HepG2 (cell line): ENCODE results near the gene SUDS3. TPM values are rescaled to one million over a fixed set of nuclear protein-coding genes. Genes with fewer than 3 reads are reported as not detected.

Source experiments
- ATAC-seq: fragments of 200-7000 bp; cut with Tn5 transposase; 3 replicates; pipeline ENCODE4 v1.9.1; 2020; ENCODE audit warnings: mild to moderate bottlenecking, moderate library complexity
- BruUV-seq: library from RNA; stranded (reverse); fragments of 400-500 nt; replicated peaks from 2 replicates; lab custom pipeline; 2021; lab: Mats Ljungman, UMichigan
- CTCF ChIA-PET: fragments of 300-600 bp; formaldehyde crosslinking; extraction: SDS; loops from one replicate; lab custom pipeline; 2021; ENCODE audit warnings: low total read pairs, inconsistent platforms, low intra/inter-chr PET ratio; lab: Yijun Ruan, JAX
- POLR2A ChIA-PET: fragments of 350-600 bp; sonication (Branson Sonifier 250); formaldehyde crosslinking; loops from one replicate; lab custom pipeline; 2020; ENCODE audit warnings: antibody characterized with exemption, inconsistent platforms; lab: Yijun Ruan, JAX
- DNase-seq: peaks from one replicate; pipeline ENCODE4 v3.0.0-alpha.2; 2015; ENCODE audit warnings: low spot score
- FAIRE-seq: peaks from 3 replicates; lab custom pipeline; 2011; peaks lifted over from hg19 to GRCh38; lab: Jason Lieb, UNC
- H2AFZ ChIP-seq: one replicate; pipeline ENCODE4 v1.6.1; 2011; ENCODE audit warnings: low read length, inconsistent platforms
- H3K27ac ChIP-seq: fragments of 300-600 bp; 3 replicates; pipeline ENCODE4 v1.8.0; 2011; ENCODE audit warnings: mixed run types, mild to moderate bottlenecking, mixed read lengths, low read length, inconsistent platforms; ENCODE audit not compliant: insufficient read depth; ENCODE audit errors: extremely low read length
- H3K27me3 ChIP-seq, 2 experiments: fragments of 200-600 bp in 1 of 2; 2 replicates in 1 of 2; 3 replicates in 1 of 2; pipeline versions ENCODE4 v1.6.0 to v1.8.0; 2011; ENCODE audit warnings: low read length in 2 of 2, mild to moderate bottlenecking in 2 of 2, moderate library complexity in 2 of 2, inconsistent platforms in 1 of 2; ENCODE audit not compliant: insufficient read depth in 2 of 2, control insufficient read depth in 1 of 2
- H3K36me3 ChIP-seq, 2 experiments: fragments of 200-600 bp in 1 of 2; replicated peaks in 1 of 2; 2 replicates in 1 of 2; 3 replicates in 1 of 2; pipeline versions ENCODE4 v1.5.1 to v1.8.0; 2011; ENCODE audit warnings: low read length in 2 of 2, inconsistent platforms in 1 of 2; ENCODE audit not compliant: insufficient read depth in 2 of 2, control insufficient read depth in 1 of 2
- H3K4me1 ChIP-seq: 2 replicates; pipeline ENCODE4 v1.5.1; 2012; ENCODE audit warnings: low read length, inconsistent platforms; ENCODE audit not compliant: insufficient read depth
- H3K4me2 ChIP-seq: 2 replicates; pipeline ENCODE4 v1.6.0; 2011; ENCODE audit warnings: low read depth, low read length, inconsistent platforms
- H3K4me3 ChIP-seq, 3 experiments: fragments of 200-600 bp in 1 of 3; sonication (generic), shearing (Covaris generic) in 1 of 3; replicated peaks in 1 of 3; 2 replicates each; pipeline ENCODE4 v1.5.1; 2011 to 2016; ENCODE audit warnings: low read length in 3 of 3, inconsistent platforms in 2 of 3, low read depth in 2 of 3, mild to moderate bottlenecking in 2 of 3, control low read depth in 1 of 3, mixed read lengths in 1 of 3; ENCODE audit not compliant: insufficient read depth in 1 of 3
- H3K79me2 ChIP-seq: one replicate; pipeline ENCODE4 v1.6.1; 2011; ENCODE audit warnings: low read length, inconsistent platforms; ENCODE audit not compliant: insufficient read depth
- H3K9ac ChIP-seq: 2 replicates; pipeline ENCODE4 v1.6.0; 2011; ENCODE audit warnings: mild to moderate bottlenecking, low read depth, low read length, inconsistent platforms; ENCODE audit not compliant: insufficient read depth
- H3K9me3 ChIP-seq: 2 replicates; pipeline ENCODE4 v1.5.1; 2012; ENCODE audit warnings: mild to moderate bottlenecking, low read length
- H4K20me1 ChIP-seq: 2 replicates; pipeline ENCODE4 v1.6.0; 2011; ENCODE audit warnings: inconsistent platforms, mild to moderate bottlenecking, low read length, moderate library complexity; ENCODE audit not compliant: insufficient read depth
- MAZ ChIP-seq, 2 experiments: sonication (generic) in 1 of 2; formaldehyde crosslinking in 1 of 2; IDR thresholded peaks; 2 replicates each; pipeline versions ENCODE4 v1.5.0 to v1.6.1; 2012 to 2020; ENCODE audit warnings: low read depth in 2 of 2, mild to moderate bottlenecking in 2 of 2, borderline replicate concordance in 1 of 2, improper control_type of control experiment in 1 of 2, low read length in 1 of 2, missing genetic modification reagents in 1 of 2, moderate library complexity in 1 of 2
- ZBTB40 ChIP-seq, 2 experiments: fragments of 450-650 bp in 1 of 2; sonication (generic) in 1 of 2; formaldehyde crosslinking in 1 of 2; IDR thresholded peaks; 2 replicates each; pipeline versions ENCODE4 v1.6.1 to v1.8.0; 2016 to 2022; ENCODE audit warnings: antibody characterized with exemption in 1 of 2, mild to moderate bottlenecking in 1 of 2, missing genetic modification reagents in 1 of 2
- WGBS: methylation state at CpG from one replicate; pipeline ENCODE4 v1.1.6; 2017; ENCODE audit warnings: low lambda C conversion rate; 5-methylcytosine and 5-hydroxymethylcytosine counted together
- in situ Hi-C: cut with HindIII; loops from 2 replicates; pipeline ENCODE4 v1.10.0; 2017; ENCODE audit warnings: low pct_unique_long_range_greater_than_20kb; ENCODE audit not compliant: extremely low pct_ligation_motif_present
- intact Hi-C: fragments of 100-400 bp; cut with micrococcal nuclease; formaldehyde crosslinking; loops from one replicate; pipeline ENCODE4 v1.10.0; 2022; ENCODE audit not compliant: unreplicated experiment
- polyA plus RNA-seq, 8 experiments: library from polyadenylated mRNA; depleted of rRNA in 3 of 8; stranded (reverse) in 7 of 8; unstranded in 1 of 8; fragments of >200 nt; fragmentation: Illumina TruSeq in 4 of 8; extraction: Trizol in 4 of 8; gene quantifications; 2 replicates each; pipeline versions ENCODE4 v1.2.1 to v1.2.3, GENCODE V29; 2011 to 2016; ENCODE audit warnings: low read depth in 4 of 8, missing spikeins in 1 of 8, mixed read lengths in 1 of 8; ENCODE audit not compliant: insufficient read depth in 1 of 8
- total RNA-seq, 5 experiments: library from RNA; depleted of rRNA; stranded (reverse); fragments of >200 nt; fragmentation: Illumina TruSeq; extraction: Trizol; gene quantifications; 2 replicates each; pipeline ENCODE4 v1.2.3, GENCODE V29; 2016; ENCODE audit warnings: low read depth in 1 of 5

Gene SUDS3
- total and polyA plus RNA-seq, 2 of the 13 experiments (the other 11 are each of a cell fraction or from before 2014, with no cell fraction given), result 20.2 to 33.1 TPM

- no peaks in the 10 kb centered on the region for H3K27me3 ChIP-seq
- H3K9me3 ChIP-seq, result no peaks in the 10 kb centered on the region
- H4K20me1 ChIP-seq, result no peaks in the 10 kb centered on the region
- ATAC-seq (no peak), DNase-seq (no peak), FAIRE-seq (no peak)
- POLR2A ChIA-PET, result no interaction called here
- intact Hi-C loops, result no loop called here
- H3K4me1 ChIP-seq, result peaks cover 19% of the 10 kb centered on the region
- 44% methylated on average over 3 of the region's 3 CpGs for WGBS
- no TSS peak for BruUV-seq
- no peak overlapping the region for H2AFZ ChIP-seq
- no peak overlapping the region for H3K4me3 ChIP-seq
- H3K27ac ChIP-seq, result no peak overlapping the region
- H3K36me3 ChIP-seq, result no peaks in the 10 kb centered on the region
- CTCF ChIA-PET, result no interaction called here
- H3K9ac ChIP-seq, result no peak overlapping the region
- H3K79me2 ChIP-seq, result no peaks in the 10 kb centered on the region
- no peak overlapping the region for H3K4me2 ChIP-seq
- peak; percentile 13; the same call in 1 of the 2 replicates for TF ChIP-seq ZBTB40 (IDR thresholded peaks at IDR 0.05)
- TF ChIP-seq ZBTB40 (CRISPR knock-in tag; IDR thresholded peaks at IDR 0.05), result no peak; the same call in 1 of the 2 replicates
- no peak for TF ChIP-seq MAZ (IDR thresholded peaks at IDR 0.05; ENCODE audit: borderline replicate concordance, low read depth, low read length)
- no peak for TF ChIP-seq MAZ (CRISPR knock-in tag; IDR thresholded peaks at IDR 0.05; ENCODE audit: low read depth)
- in situ Hi-C loops, result no loop called here
Measured at GRCh38 chr12:118428643-118429042, 52.3 kb downstream of the SUDS3 start.
